Panc1 (cell line): ENCODE results near the gene CPT1B. TPM values are rescaled to one million over a fixed set of nuclear protein-coding genes. Genes with fewer than 3 reads are reported as not detected.

Experiments used
- ATAC-seq: fragments of 200-7000 bp; cut with Tn5 transposase; 2 replicates; pipeline ENCODE4 v1.9.1; 2020; ENCODE audit warnings: mild to moderate bottlenecking, moderate library complexity
- BruUV-seq: library from RNA; stranded (reverse); fragments of 400-500 nt; replicated peaks from 2 replicates; lab custom pipeline; 2021; lab: Mats Ljungman, UMichigan
- CTCF ChIA-PET: fragments of 300-600 bp; sonication (Branson Sonifier 250); formaldehyde crosslinking; loops from one replicate; lab custom pipeline; 2022; ENCODE audit warnings: antibody characterized with exemption; lab: Charles Lee
- POLR2A ChIA-PET: fragments of 300-600 bp; sonication (Branson Sonifier 250); formaldehyde crosslinking; loops from one replicate; lab custom pipeline; 2022; ENCODE audit warnings: antibody characterized with exemption; lab: Charles Lee
- DNase-seq: peaks from one replicate; pipeline ENCODE4 v3.0.0-alpha.2; 2010; ENCODE audit warnings: low read depth, low spot score
- H3K27ac ChIP-seq: 2 replicates; pipeline ENCODE4 v1.5.1; 2011; ENCODE audit warnings: mild to moderate bottlenecking, low read length, inconsistent platforms
- H3K27me3 ChIP-seq: fragments of 200-500 bp; sonication (Bioruptor generic); 2 replicates; pipeline ENCODE4 v1.6.0; 2014; ENCODE audit warnings: low read length, inconsistent platforms; ENCODE audit not compliant: control insufficient read depth, insufficient read depth
- H3K36me3 ChIP-seq: fragments of 200-500 bp; sonication (Bioruptor generic); 2 replicates; pipeline ENCODE4 v1.5.1; 2014; ENCODE audit warnings: inconsistent platforms, mild to moderate bottlenecking, low read length, moderate library complexity; ENCODE audit not compliant: control insufficient read depth, insufficient read depth
- H3K4me1 ChIP-seq: 2 replicates; pipeline ENCODE4 v1.5.1; 2011; ENCODE audit warnings: inconsistent platforms, mild to moderate bottlenecking, low read length, moderate library complexity; ENCODE audit not compliant: control insufficient read depth, insufficient read depth
- H3K4me3 ChIP-seq, 2 experiments: 2 replicates each; pipeline ENCODE4 v1.5.1; 2011 to 2012; ENCODE audit warnings: low read depth in 2 of 2, low read length in 2 of 2, mild to moderate bottlenecking in 2 of 2, inconsistent platforms in 1 of 2, moderate library complexity in 1 of 2
- H3K9me3 ChIP-seq: fragments of 200-500 bp; sonication (Bioruptor generic); 2 replicates; pipeline ENCODE4 v1.5.1; 2014; ENCODE audit warnings: low read depth, mild to moderate bottlenecking, inconsistent platforms, low read length, moderate library complexity; ENCODE audit not compliant: control insufficient read depth, insufficient read depth
- CTCF ChIP-seq: fragments of 450-650 bp; IDR thresholded peaks from 2 replicates; pipeline ENCODE4 v1.5.1; 2017; ENCODE audit warnings: mild to moderate bottlenecking
- POLR2AphosphoS5 ChIP-seq: IDR thresholded peaks from 2 replicates; pipeline ENCODE4 v1.6.1; 2012; ENCODE audit warnings: mild to moderate bottlenecking, low read depth, low read length, moderate library complexity
- SIN3A ChIP-seq: IDR thresholded peaks from 2 replicates; pipeline ENCODE4 v1.6.1; 2012; ENCODE audit warnings: low read depth, mild to moderate bottlenecking, low read length, moderate library complexity, borderline replicate concordance; ENCODE audit not compliant: insufficient read depth
- TCF7L2 ChIP-seq: IDR thresholded peaks from 2 replicates; pipeline ENCODE4 v1.6.1; 2011; ENCODE audit warnings: mild to moderate bottlenecking, low read depth, low read length, inconsistent platforms
- in situ Hi-C: cut with HindIII; loops from 2 replicates; pipeline ENCODE4 v1.10.0; 2016; ENCODE audit warnings: low sequenced_read_pairs, low pct_unique_long_range_greater_than_20kb
- intact Hi-C: fragments of 100-400 bp; cut with micrococcal nuclease; formaldehyde crosslinking; loops from one replicate; pipeline ENCODE4 v1.10.0; 2022; ENCODE audit not compliant: unreplicated experiment
- total RNA-seq: library from RNA; stranded (reverse); gene quantifications from one replicate; pipeline ENCODE4 v1.2.1, GENCODE V29; 2021; ENCODE audit not compliant: unreplicated experiment
- TF ChIP-seq, protein P1 (sequence below), 2 experiments: IDR thresholded peaks; 2 replicates each; pipeline ENCODE4 v1.6.1; 2011 to 2012; ENCODE audit warnings: low read depth in 2 of 2, control low read depth in 1 of 2, low read length in 1 of 2, mild to moderate bottlenecking in 1 of 2, moderate library complexity in 1 of 2; ENCODE audit not compliant: insufficient read depth in 1 of 2

Gene CPT1B
- total RNA-seq, 1 experiment from 2014 or later, result 18.4 TPM

- no TSS peak for BruUV-seq
These were observed 35.2 kb upstream of the CPT1B start for GRCh38 chr22:50613291-50613981.

GRCh38 chr22:50612528-50613221 is 34.4 kb upstream of the CPT1B start:
- Histone ChIP-seq H3K9me3 (no peaks in the 10 kb centered on the region), H3K27ac (no peak overlapping the region), H3K4me1 (peaks cover 7% of the 10 kb centered on the region; the same call in 1 of the 2 replicates), H3K36me3 (no peaks in the 10 kb centered on the region), H3K4me3 (no peak overlapping the region), H3K27me3 (no peaks in the 10 kb centered on the region)
- POLR2A ChIA-PET, result no interaction called here
- DNase-seq (no peak), ATAC-seq (peak; percentile 66)
- CTCF ChIA-PET, result no interaction called here
- in situ Hi-C loops, result no loop called here
- no peak for TF ChIP-seq POLR2AphosphoS5
- no peak for TF ChIP-seq TCF7L2
- TF ChIP-seq CTCF, result no peak
- TF ChIP-seq, protein P1, sequence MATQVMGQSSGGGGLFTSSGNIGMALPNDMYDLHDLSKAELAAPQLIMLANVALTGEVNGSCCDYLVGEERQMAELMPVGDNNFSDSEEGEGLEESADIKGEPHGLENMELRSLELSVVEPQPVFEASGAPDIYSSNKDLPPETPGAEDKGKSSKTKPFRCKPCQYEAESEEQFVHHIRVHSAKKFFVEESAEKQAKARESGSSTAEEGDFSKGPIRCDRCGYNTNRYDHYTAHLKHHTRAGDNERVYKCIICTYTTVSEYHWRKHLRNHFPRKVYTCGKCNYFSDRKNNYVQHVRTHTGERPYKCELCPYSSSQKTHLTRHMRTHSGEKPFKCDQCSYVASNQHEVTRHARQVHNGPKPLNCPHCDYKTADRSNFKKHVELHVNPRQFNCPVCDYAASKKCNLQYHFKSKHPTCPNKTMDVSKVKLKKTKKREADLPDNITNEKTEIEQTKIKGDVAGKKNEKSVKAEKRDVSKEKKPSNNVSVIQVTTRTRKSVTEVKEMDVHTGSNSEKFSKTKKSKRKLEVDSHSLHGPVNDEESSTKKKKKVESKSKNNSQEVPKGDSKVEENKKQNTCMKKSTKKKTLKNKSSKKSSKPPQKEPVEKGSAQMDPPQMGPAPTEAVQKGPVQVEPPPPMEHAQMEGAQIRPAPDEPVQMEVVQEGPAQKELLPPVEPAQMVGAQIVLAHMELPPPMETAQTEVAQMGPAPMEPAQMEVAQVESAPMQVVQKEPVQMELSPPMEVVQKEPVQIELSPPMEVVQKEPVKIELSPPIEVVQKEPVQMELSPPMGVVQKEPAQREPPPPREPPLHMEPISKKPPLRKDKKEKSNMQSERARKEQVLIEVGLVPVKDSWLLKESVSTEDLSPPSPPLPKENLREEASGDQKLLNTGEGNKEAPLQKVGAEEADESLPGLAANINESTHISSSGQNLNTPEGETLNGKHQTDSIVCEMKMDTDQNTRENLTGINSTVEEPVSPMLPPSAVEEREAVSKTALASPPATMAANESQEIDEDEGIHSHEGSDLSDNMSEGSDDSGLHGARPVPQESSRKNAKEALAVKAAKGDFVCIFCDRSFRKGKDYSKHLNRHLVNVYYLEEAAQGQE (IDR thresholded peaks at IDR 0.05; ENCODE audit: insufficient read depth in 1 of 2, low read depth in 2 of 2, low read length in 1 of 2), result no peak
- no peak for TF ChIP-seq SIN3A
- intact Hi-C loops, result no loop called here
- BruUV-seq, result no TSS peak

More at GRCh38 chr22:50613291-50613981, 35.2 kb upstream of the CPT1B start:
- Histone ChIP-seq H3K4me1 (peaks cover 7% of the 10 kb centered on the region; the same call in 1 of the 2 replicates), H3K36me3 (no peaks in the 10 kb centered on the region), H3K4me3 (no peak overlapping the region), H3K27ac (no peak overlapping the region), H3K27me3 (no peaks in the 10 kb centered on the region), H3K9me3 (no peaks in the 10 kb centered on the region)
- ChIA-PET CTCF (no interaction called here), POLR2A (no interaction called here)
- ATAC-seq, result peak; percentile 76
- in situ Hi-C loops (no loop called here), intact Hi-C loops (no loop called here)
- TF ChIP-seq TCF7L2, result no peak
- no peak for TF ChIP-seq CTCF
- TF ChIP-seq POLR2AphosphoS5, result no peak
- no peak for TF ChIP-seq SIN3A
- TF ChIP-seq, protein P1 (IDR thresholded peaks at IDR 0.05; ENCODE audit: insufficient read depth in 1 of 2, low read depth in 2 of 2, low read length in 1 of 2), result no peak
- no peak for DNase-seq
